PC-3 (cell line): ENCODE measurements around the gene ACTR2.

Source experiments
- CTCF ChIP-seq: fragments of 300-600 bp; sonication (generic); conservative IDR thresholded peaks from 2 replicates; pipeline ENCODE4 v1.5.1; 2017; ENCODE audit warnings: antibody characterized with exemption, low read depth, mild to moderate bottlenecking, low read length
- EZH2 ChIP-seq: fragments of 300-600 bp; sonication (generic); IDR thresholded peaks from one replicate; pipeline ENCODE4 v1.6.1; 2017; ENCODE audit warnings: antibody characterized with exemption, mild to moderate bottlenecking, low read length; ENCODE audit not compliant: unreplicated experiment
- EZH2phosphoT487 ChIP-seq: fragments of 300-600 bp; sonication (generic); IDR thresholded peaks from 2 replicates; pipeline ENCODE4 v1.6.1; 2018; ENCODE audit warnings: mild to moderate bottlenecking, antibody characterized with exemption, low read length, borderline replicate concordance

GRCh38 chr2:65275141-65275915, 47.7 kb downstream of the ACTR2 start:
- no peak for TF ChIP-seq CTCF
- no peak for TF ChIP-seq EZH2phosphoT487
- no peak for TF ChIP-seq EZH2
